NCI-H1417 treated with DMSO at 0.1 percent for 48 hours (cell line): ENCODE measurements around the gene PRTFDC1.
"Not testable (repeated sequence)": the region's sequence is repeated elsewhere in the genome, so short reads cannot be mapped to it uniquely, and the experiment has no call there.

Experiments used
- DNase-seq: peaks from one replicate; lab custom pipeline; 2025; lab: John Stamatoyannopoulos, UW

PRTFDC1 gene

GRCh38 chr10:24843256-24843655 is 109.2 kb downstream of the PRTFDC1 start:
- no peak for DNase-seq

DNA sequence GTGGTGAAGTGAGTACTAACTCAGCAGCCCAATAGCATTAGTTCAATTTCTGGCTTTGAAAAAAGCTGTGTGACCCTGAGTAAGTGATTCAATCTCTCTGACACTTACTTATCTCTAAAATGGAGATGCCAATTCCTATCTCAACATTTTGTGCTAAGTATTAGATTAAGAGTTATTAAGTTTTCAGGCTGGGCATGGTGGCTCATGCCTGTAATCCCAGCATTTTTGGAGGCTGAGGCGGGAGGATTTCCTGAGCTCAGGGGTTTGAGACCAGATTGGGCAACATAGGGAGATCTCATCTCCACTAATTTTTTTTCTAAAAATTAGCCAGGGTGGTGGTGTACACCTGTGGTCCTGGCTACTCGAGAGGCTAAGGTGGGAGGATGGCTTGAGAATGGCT is 109.5 kb downstream of the PRTFDC1 start:
- DNase-seq, result no peak

- DNase-seq, result no peak
Measured at GRCh38 chr10:24841530-24841929, 110.9 kb downstream of the PRTFDC1 start.

DNA sequence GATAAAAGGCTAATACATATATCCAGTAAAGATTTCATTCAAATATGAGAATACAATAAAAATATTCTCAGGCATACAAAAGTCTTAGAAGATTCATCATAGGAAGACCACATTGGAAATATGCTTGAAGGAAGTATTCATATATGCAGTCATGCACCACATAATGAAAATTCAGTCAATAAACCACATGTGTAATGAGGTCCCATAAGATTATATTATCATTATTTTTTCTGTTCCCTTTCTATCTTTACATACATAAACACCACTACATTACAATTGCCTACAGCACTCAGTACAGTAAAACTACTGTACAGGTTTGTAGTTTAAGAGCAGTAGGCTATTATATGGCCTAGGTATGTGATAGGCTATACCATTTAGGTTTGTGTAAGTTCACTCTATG is 111.6 kb downstream of the PRTFDC1 start:
- no peak for DNase-seq

GRCh38 chr10:24837781-24838180 is 114.6 kb downstream of the PRTFDC1 start:
- DNase-seq, result not testable (repeated sequence)

GRCh38 chr10:24834869-24835268 is 117.5 kb downstream of the PRTFDC1 start:
- DNase-seq, result no peak

DNA sequence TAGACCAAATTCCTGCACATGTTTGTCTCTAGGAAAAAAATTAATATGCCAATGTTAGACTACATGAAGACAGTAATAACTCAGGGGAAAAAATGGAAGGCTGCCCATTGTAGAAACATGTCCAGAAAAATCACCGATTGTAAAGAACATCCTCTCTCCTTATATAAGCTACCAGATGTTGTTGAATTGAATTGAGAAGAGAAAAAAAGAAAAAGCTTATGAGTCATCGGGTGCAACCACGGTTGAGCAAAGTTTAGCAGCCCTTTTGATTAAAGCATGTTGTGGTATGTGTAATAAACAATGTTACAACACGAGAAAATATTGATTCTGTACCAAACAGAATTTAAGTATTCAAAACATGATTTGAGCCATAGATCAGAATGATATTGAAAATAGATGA is 126.4 kb downstream of the PRTFDC1 start:
- no peak for DNase-seq

DNA sequence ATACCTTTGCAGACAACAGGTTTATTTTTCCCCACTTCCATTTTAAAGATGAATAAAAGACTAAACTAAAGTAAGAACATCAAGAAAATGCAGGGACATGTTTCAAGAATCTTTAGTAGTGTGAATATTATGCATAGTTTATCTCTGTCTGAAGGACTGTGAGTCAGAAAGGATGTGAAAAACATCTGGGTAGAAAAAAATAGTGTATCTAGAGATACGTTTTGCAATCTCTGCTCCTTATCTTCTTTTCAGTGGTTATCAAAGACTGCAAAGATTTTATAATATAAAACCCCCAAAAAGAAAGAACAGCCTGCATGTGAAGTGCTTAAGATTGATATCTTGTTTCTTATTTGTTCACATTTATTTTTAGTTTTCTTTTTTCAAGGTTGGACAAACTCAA is 126.9 kb downstream of the PRTFDC1 start:
- DNase-seq, result no peak

- no peak for DNase-seq
Measured at GRCh38 chr10:24824536-24824935, 127.9 kb downstream of the PRTFDC1 start.

- DNase-seq, result no peak
Measured at GRCh38 chr10:24824124-24824523, 128.3 kb downstream of the PRTFDC1 start.

DNA sequence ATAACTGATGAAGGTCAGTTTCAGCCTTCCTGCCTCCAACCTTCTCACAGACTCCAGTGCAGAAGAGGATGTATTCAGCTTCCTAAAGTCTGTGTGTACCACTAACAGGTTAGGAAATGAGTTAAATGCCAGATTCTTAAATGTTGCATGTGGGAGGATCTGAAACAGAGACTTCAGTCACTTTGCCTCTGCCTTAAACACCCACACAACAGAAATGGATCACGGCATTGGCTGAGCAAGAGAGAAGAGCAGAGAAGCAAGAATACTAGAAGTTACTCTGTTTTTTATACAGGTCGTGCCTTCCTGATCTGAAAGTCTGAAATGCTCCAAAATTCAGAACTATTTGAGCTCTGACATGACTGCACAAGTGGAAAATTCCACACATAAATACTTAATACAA is 129.8 kb downstream of the PRTFDC1 start:
- no peak for DNase-seq

- no peak for DNase-seq
Measured at GRCh38 chr10:24821986-24822385, 130.4 kb downstream of the PRTFDC1 start.

DNA sequence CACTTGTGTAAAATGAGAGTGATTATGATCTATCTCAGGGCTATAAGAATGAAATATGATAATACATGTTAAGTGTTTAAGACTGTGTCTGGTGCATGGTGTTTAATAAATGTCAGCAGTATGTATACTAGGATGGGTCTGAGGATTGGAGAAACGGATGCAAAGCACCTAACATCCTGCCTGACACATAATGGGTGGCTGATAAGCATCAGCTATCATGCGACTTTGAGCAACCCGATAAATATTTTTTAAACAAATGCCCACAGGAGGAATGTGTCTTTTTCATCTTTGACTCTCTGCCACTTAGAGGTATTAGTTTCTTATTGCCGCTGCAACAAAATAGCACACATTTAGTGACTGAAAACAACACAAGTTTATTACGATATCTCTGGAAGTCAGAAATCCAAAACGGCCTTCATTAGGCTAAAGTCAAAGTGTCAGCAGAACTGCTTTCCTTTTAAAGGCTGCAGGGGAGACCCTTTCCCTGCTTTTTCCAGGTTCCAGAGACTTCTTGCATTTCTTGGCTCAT is 135.5 kb downstream of the PRTFDC1 start:
- no peak for DNase-seq

GRCh38 chr10:24814568-24815313 is 137.7 kb downstream of the PRTFDC1 start:
- no peak for DNase-seq

DNA sequence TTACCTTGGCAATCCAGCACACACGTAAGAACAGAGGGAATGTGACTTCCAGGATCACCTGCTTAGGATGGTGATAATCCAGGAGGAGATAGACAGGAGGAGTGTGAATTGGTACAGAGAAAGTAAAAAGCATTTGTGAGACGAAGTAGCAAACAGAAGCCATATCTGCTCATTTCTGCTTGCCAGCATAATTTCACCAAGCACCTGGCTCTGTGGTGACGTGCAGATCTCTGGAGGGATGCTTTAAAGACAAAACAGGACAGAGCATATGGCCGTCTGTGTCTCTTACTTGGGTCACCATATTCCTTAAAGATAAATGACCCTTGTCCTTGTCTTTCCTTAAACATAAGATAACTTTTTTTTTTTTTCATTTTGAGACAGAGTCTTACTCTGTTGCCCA is 138.6 kb downstream of the PRTFDC1 start:
- DNase-seq, result no peak

DNA sequence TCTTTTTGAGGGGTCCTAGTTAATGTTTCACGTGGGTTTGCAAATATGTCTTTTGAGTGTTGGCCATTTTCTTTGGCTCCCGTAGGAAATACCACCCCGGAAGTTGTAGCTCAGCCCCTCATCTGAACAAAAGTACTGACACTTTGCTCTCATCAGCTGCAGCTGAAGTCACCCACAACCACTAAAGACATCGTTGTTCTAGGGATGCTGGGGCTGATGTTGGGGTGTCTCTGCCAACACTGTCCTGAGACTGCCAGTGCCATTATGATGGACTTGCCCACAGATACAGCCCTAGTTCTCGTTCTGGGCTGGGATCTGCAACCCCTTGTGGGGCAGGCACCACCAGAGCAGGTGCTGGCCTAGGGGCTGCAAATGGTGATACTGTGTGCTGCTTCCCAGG is 146.1 kb downstream of the PRTFDC1 start:
- no peak for DNase-seq

GRCh38 chr10:24804956-24805355 is 147.4 kb downstream of the PRTFDC1 start:
- DNase-seq, result no peak

DNA sequence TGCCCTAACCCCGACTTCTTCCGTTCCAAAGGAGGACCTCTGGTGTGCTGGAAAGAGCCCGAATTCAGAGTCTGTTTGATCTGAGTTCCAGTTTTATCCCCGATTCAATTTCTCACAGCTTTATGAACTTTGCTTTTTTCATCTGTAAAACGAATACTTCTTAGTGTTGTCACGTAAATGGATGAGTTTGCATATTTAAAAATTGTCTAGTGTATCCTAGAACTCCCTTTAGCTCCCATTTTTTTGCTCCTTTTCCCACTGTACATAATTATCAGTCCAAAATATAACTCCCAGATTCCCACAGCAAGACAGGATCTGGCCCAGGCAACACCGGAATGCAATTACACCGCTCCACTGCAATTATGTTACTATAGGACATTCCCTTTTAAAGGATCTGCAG is 148.0 kb downstream of the PRTFDC1 start:
- DNase-seq, result no peak

- no peak for DNase-seq
Measured at GRCh38 chr10:24802378-24802777, 150.0 kb downstream of the PRTFDC1 start.

GRCh38 chr10:24800861-24801260 is 151.5 kb downstream of the PRTFDC1 start:
- DNase-seq, result no peak
